GM18502 (cell line): ENCODE measurements around the gene SLC9C2.
"Not testable (repeated sequence)": the region's sequence is repeated elsewhere in the genome, so short reads cannot be mapped to it uniquely, and the experiment has no call there.

Experiments
- ATAC-seq: cut with Tn5 transposase; IDR thresholded peaks from one replicate; pipeline ENCODE4 v1.9.1; 2021; ENCODE audit warnings: mild to moderate bottlenecking; ENCODE audit not compliant: unreplicated experiment, poor library complexity

SLC9C2 gene

GRCh38 chr1:173491508-173491907, 111.4 kb downstream of the SLC9C2 start:
- no peak for ATAC-seq

GRCh38 chr1:173489929-173490328, 112.9 kb downstream of the SLC9C2 start:
- ATAC-seq: no peak

- no peak for ATAC-seq
Measured at GRCh38 chr1:173489149-173489600, 113.7 kb downstream of the SLC9C2 start.

GRCh38 chr1:173488001-173488400, 114.9 kb downstream of the SLC9C2 start:
- no peak for ATAC-seq

- no peak for ATAC-seq
Measured at GRCh38 chr1:173485401-173485800, 117.5 kb downstream of the SLC9C2 start.

GRCh38 chr1:173484276-173484675, 118.6 kb downstream of the SLC9C2 start:
- ATAC-seq: no peak

DNA sequence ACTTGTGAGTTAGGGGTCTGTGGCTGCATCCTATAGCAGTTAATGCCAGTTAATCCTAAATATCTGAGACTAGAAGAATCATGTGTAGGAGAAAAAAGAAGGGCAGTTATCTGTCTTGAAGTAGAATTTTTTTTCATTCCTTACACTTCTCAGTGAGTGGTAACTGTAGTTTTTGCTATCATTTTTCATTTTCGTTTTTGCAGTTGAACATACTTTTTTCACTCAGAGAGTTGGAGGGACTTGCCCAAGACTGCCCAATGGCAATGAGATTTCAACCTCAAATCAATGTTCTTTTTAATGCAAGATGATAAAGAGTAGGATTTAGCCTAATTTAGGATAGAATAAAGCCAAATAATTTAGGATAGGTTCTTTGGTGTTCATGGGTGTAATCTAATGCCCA, 120.2 kb downstream of the SLC9C2 start:
- ATAC-seq: no peak

DNA sequence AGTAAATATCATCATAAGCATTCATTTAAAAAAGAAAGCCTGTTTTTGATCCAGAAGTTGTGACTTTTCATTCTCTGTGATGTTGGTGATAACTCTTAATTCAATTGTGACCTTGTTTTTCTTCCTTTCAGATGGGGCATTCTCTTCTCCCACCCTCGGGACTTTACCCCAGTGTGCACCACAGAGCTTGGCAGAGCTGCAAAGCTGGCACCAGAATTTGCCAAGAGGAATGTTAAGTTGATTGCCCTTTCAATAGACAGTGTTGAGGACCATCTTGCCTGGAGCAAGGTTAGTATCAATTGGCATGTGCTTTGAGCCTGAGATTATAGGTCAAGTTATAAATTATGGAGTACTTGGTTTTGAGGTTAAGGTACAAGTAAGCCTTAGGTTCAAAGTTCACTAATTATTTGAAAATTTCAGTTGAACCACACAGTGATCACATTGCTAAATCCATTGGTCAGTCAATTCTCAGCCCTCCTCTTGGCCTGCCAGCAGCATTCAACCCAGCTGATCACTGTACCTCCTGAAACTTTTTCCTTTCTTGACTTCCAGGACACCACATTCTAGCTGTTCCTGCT, 121.6 kb downstream of the SLC9C2 start:
- ATAC-seq: no peak

DNA sequence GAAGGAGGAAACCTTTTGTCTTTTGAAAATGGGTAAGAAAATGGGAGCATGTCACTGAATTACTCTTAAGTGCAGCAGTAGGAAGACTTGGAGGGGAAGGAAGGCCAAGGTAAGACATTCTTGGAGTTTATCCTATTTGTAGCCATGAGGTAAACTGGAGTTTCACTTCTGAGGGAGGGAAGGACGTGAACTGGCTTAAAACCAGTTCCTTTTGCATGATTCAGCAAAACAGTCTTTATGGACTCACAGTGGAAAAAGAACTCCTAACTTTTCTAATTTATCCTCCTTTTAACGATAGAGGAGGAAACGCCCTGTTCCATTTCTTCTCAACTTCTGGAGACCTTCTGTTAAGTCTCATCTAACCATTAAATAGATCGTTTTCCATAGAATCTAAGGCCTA, 123.2 kb downstream of the SLC9C2 start:
- ATAC-seq: no peak

- no peak for ATAC-seq
Measured at GRCh38 chr1:173478094-173478674, 124.7 kb downstream of the SLC9C2 start.

GRCh38 chr1:173477286-173478093, 125.4 kb downstream of the SLC9C2 start, which contains the start of gene PRDX6:
Gene PRDX6 (plus strand): TSS chr1:173477335. CDS start chr1:173477398, 63 bp downstream.
- peak; percentile 53 for ATAC-seq

DNA sequence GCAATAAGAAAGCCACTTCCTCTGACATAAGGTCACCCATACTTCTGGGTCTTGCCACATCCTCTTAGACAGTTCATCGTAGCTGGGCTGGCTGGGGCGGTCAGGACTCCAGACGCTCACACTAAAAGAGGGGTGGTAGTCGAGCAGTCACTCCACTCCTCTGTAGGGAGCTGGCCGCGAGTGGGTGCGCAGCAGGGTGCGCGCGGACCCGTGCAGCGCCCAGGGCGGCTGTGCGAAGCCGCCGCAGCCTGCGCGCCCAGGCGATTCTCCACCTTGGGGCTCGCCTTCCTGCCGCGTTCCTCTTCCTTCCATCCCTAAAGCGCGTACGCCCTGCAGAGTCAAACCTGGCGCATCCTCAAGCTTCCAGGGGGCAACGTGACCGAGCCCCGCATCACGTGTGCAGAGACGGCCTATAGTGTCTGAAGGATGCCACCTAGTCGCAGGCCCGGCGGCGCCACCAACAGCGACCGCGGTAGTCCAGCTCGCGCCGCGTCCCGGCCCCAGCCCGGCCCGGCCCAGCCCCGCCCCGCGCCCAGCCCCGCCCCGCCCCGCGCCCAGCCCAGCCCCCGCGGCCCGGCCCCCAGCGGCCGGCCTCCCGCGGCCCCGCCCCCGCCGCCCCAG, 126.1 kb downstream of the SLC9C2 start:
- ATAC-seq: peak; percentile 96

- ATAC-seq: no peak
Measured at GRCh38 chr1:173476197-173476664, 126.6 kb downstream of the SLC9C2 start.

- ATAC-seq: no peak
Measured at GRCh38 chr1:173475564-173476196, 127.2 kb downstream of the SLC9C2 start.

DNA sequence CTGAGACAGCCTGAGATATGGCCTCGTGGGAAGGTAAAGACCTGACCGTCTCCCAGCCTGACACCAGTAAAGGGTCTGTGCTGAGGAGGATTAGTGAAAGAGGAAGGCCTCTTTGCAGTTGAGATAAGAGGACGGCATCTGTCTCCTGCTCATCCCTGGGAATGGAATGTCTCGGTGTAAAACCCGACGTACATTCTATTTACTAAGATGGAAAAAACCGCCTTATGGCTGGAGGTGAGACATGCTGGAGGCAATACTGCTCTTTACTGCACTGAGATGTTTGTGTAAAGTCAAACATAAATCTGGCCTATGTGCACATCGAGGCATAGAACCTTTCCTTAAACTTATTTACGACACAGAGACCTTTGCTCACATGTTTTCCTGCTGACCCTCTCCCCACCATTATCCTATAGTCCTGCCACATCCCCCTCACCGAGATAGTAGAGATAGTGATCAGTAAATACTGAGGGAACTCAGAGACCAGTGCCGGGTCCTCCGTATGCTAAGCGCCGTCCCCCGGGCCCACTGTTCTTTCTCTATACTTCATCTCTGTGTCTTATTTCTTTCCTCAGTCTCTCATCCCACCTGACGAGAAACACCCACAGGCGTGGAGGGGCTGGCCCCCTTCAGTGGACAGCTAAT, 128.0 kb downstream of the SLC9C2 start:
- ATAC-seq: not testable (repeated sequence)

DNA sequence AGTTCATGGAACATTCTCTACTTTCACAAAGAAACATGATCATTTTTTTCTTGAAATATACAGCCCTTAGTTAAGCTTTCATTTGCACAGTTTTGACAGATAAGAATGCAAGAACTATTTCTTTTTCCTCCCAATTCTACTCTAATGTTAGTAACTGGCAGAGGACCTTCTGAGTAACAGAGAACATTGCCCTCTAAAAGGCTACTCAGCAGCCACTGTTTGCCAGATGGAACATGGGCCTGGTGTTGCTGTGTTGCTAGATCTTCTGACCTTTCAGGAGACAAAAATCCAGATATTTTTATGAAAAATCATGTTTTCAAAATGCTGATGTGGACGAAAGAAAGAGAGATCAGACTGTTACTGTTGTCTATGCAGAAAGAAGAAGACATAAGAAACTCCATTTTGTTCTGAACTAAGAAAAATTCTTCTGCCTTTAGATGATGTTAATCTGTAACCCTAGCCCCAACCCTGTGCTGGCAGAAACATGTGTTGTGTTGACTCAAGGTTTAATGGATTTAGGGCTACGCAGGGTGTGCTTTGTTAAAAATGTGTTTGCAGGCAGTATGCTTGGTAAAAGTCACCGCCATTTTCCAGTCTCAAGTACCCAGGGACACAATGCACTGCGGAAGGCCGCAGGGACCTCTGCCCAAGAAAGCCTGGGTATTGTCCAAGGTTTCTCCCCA, 128.6 kb downstream of the SLC9C2 start:
- no peak for ATAC-seq

GRCh38 chr1:173473599-173474011, 129.3 kb downstream of the SLC9C2 start:
- ATAC-seq: no peak

DNA sequence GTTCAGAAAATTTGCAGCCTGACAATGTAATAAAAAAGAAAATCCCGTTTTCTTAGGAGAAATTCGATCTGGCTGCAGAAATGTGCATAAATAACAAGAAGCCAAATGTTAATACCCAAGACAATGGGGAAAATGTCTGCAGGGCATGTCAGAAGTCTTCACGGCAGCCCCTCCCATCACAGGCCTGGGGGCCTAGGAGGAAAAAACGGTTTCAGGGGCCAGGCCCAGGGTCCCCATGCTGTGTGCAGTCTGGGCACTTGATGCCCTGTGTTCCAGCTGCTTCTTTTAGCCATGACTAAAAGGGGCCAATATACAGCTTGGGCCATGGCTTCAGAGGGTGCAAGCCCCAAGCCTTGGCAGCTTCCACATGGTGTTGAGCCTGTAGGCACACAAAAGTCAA, 132.3 kb downstream of the SLC9C2 start:
- ATAC-seq: no peak

DNA sequence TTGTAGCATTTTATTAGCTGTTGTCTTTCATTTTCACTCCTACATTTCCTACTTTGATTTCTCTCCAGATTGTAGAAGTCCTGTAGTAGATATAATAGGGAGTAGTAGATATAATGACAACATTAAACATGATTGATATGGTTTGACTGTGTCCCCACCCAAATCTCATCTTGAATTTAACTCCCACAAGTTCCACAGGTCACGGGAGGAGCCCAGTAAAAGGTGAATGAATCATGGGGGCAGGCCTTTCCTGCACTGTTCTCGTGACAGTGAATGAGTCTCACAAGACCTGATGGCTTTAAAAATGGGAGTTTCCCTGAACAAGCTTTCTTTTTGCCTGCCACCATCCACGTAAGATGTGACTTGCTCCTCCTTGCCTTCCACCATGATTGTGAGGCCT, 133.2 kb downstream of the SLC9C2 start:
- no peak for ATAC-seq
